Spleen (tissue), 7 donors: ENCODE results near the gene L3MBTL1.

ENCODE experiments used
- CTCF ChIP-seq, 11 experiments: fragments of 200-600 bp in 7 of 11; fragments of 450-650 bp in 4 of 11; sonication (generic) in 4 of 11; IDR thresholded peaks in 8 of 11; conservative IDR thresholded peaks in 3 of 11; 1 replicate in 7 of 11; 2 replicates in 4 of 11; pipeline versions ENCODE4 v1.4.0 to v1.8.0; 2016 to 2021; ENCODE audit warnings: antibody characterized with exemption in 11 of 11, inconsistent platforms in 4 of 11, mild to moderate bottlenecking in 1 of 11
- POLR2A ChIP-seq, 3 donors: fragments of 450-650 bp; IDR thresholded peaks; one replicate each; pipeline ENCODE4 v1.5.1; 2017; ENCODE audit warnings: antibody characterized with exemption in 3 of 3, mild to moderate bottlenecking in 1 of 3
- donor health status: DM: no; HTN: no; CAD: no; lungs with moderate emphysema.
- donor health status: DM: no; HTN: no; CAD: no.
- donor health status: DM: no; HTN: no; CAD: no.

- TF ChIP-seq CTCF (IDR thresholded peaks at IDR 0.05 in 8 of 11, conservative IDR thresholded peaks at IDR 0.05 in 3 of 11) (no peak), POLR2A (IDR thresholded peaks at IDR 0.05) (no peak)
Measured at GRCh38 chr20:43508106-43508505, 609 bp downstream of the L3MBTL1 start.
